GM23338 (cell line): ENCODE measurements around the gene NUCKS1. TPM values are rescaled to one million over a fixed set of nuclear protein-coding genes. Genes with fewer than 3 reads are reported as not detected.

Experiments
- CTCF ChIP-seq, 2 experiments: fragments of 200-600 bp in 1 of 2; sonication (generic) in 1 of 2; conservative IDR thresholded peaks; 2 replicates each; pipeline versions ENCODE4 v1.5.1 to v1.6.1; 2016 to 2017; ENCODE audit warnings: antibody characterized with exemption in 2 of 2, low read depth in 2 of 2, mild to moderate bottlenecking in 2 of 2, moderate library complexity in 1 of 2
- ETS1 ChIP-seq: IDR thresholded peaks from 2 replicates; pipeline ENCODE4 v1.6.1; 2016; ENCODE audit warnings: antibody characterized with exemption
- EZH2 ChIP-seq: fragments of 200-600 bp; sonication (generic); IDR thresholded peaks from one replicate; pipeline ENCODE4 v1.8.0; 2017; ENCODE audit warnings: antibody characterized with exemption, mild to moderate bottlenecking, low read depth; ENCODE audit not compliant: unreplicated experiment
- EZH2phosphoT487 ChIP-seq: fragments of 200-600 bp; sonication (generic); IDR thresholded peaks from one replicate; pipeline ENCODE4 v1.8.1; 2018; ENCODE audit warnings: antibody characterized with exemption; ENCODE audit not compliant: unreplicated experiment
- ZNF114 ChIP-seq: fragments of 250-450 bp; sonication (Bioruptor Pico); IDR thresholded peaks from 2 replicates; pipeline ENCODE4 v1.5.0; 2020; ENCODE audit warnings: mild to moderate bottlenecking, moderate library complexity
- ZNF462 ChIP-seq: fragments of 250-450 bp; sonication (Bioruptor Pico); IDR thresholded peaks from 2 replicates; pipeline ENCODE4 v1.5.0; 2020; ENCODE audit warnings: mild to moderate bottlenecking, moderate library complexity
- polyA plus RNA-seq: library from polyadenylated mRNA; unstranded; fragments of >200 nt; fragmentation: Nextera tagmentation; extraction: Ambion mirVana; gene quantifications from 2 replicates; pipeline ENCODE4 v1.2.1, GENCODE V29; 2016
- total RNA-seq: library from RNA; depleted of rRNA; stranded (reverse); fragments of >200 nt; shearing (Covaris generic); gene quantifications from 2 replicates; pipeline ENCODE4 v1.2.3, GENCODE V29; 2014

The NUCKS1 gene
- total and polyA plus RNA-seq, 2 experiments from 2014 or later = 255 to 307 TPM

GRCh38 chr1:205782627-205783432 is 32.8 kb upstream of the NUCKS1 start (continued):
- no peak for TF ChIP-seq CTCF (conservative IDR thresholded peaks at IDR 0.05; ENCODE audit: low read depth in 2 of 2)
- TF ChIP-seq ZNF114 (CRISPR knock-in tag) = no peak
- TF ChIP-seq EZH2phosphoT487 = no peak
- TF ChIP-seq EZH2 = no peak
- TF ChIP-seq ZNF462 (CRISPR knock-in tag) = no peak
- no peak for TF ChIP-seq ETS1
